H1 (cell line): ENCODE results near the gene WDR3. TPM values are rescaled to one million over a fixed set of nuclear protein-coding genes. Genes with fewer than 3 reads are reported as not detected.

ENCODE experiments used
- ATF3 ChIP-seq: IDR thresholded peaks from 2 replicates; pipeline ENCODE4 v1.6.1; 2011; ENCODE audit warnings: low read depth, mild to moderate bottlenecking, low read length; ENCODE audit not compliant: insufficient read depth
- BCL11A ChIP-seq, 2 experiments: IDR thresholded peaks; one replicate each; pipeline ENCODE4 v1.6.1; 2011; ENCODE audit warnings: low read depth in 2 of 2, low read length in 2 of 2, mild to moderate bottlenecking in 2 of 2
- BRCA1 ChIP-seq: IDR thresholded peaks from 2 replicates; pipeline ENCODE4 v1.6.1; 2012; ENCODE audit warnings: low read depth, low read length, improper control_type of control experiment
- CEBPB ChIP-seq: IDR thresholded peaks from 2 replicates; pipeline ENCODE4 v1.6.1; 2012; ENCODE audit warnings: low read depth, low read length
- CHD1 ChIP-seq: IDR thresholded peaks from 2 replicates; pipeline ENCODE4 v1.6.1; 2012; ENCODE audit warnings: low read depth, low read length, improper control_type of control experiment
- CHD2 ChIP-seq: IDR thresholded peaks from 2 replicates; pipeline ENCODE4 v1.6.1; 2012; ENCODE audit warnings: low read length, improper control_type of control experiment
- CREB1 ChIP-seq: IDR thresholded peaks from 2 replicates; pipeline ENCODE4 v1.6.1; 2012; ENCODE audit warnings: inconsistent platforms
- E2F6 ChIP-seq: IDR thresholded peaks from 2 replicates; pipeline ENCODE4 v1.6.1; 2012; ENCODE audit warnings: inconsistent platforms
- EP300 ChIP-seq, 2 experiments: IDR thresholded peaks; 1 replicate in 1 of 2; 2 replicates in 1 of 2; pipeline ENCODE4 v1.6.1; 2011 to 2012; ENCODE audit warnings: low read depth in 2 of 2, low read length in 2 of 2, mild to moderate bottlenecking in 2 of 2, borderline replicate concordance in 1 of 2, inconsistent platforms in 1 of 2, moderate library complexity in 1 of 2
- KDM1A ChIP-seq: fragments of 200-600, 300-600 bp; sonication (generic); IDR thresholded peaks from 2 replicates; pipeline ENCODE4 v1.7.1; 2016; ENCODE audit warnings: mild to moderate bottlenecking, low read length, borderline replicate concordance
- KDM5A ChIP-seq: fragments of 200-600 bp; IDR thresholded peaks from 2 replicates; pipeline ENCODE4 v1.7.1; 2012; ENCODE audit warnings: mild to moderate bottlenecking, low read length, inconsistent platforms, mixed read lengths
- NRF1 ChIP-seq: IDR thresholded peaks from 2 replicates; pipeline ENCODE4 v1.6.1; 2011; ENCODE audit warnings: mild to moderate bottlenecking, low read depth, low read length, improper control_type of control experiment
- POLR2AphosphoS5 ChIP-seq: IDR thresholded peaks from 2 replicates; pipeline ENCODE4 v1.6.1; 2011; ENCODE audit warnings: low read depth, low read length
- POU5F1 ChIP-seq: IDR thresholded peaks from 2 replicates; pipeline ENCODE4 v1.6.1; 2011; ENCODE audit warnings: low read depth, mild to moderate bottlenecking, low read length, moderate library complexity
- RAD21 ChIP-seq, 2 experiments: IDR thresholded peaks in 1 of 2; conservative IDR thresholded peaks in 1 of 2; 2 replicates each; pipeline ENCODE4 v1.6.1; 2011; ENCODE audit warnings: low read depth in 2 of 2, low read length in 2 of 2, improper control_type of control experiment in 1 of 2, inconsistent platforms in 1 of 2, mild to moderate bottlenecking in 1 of 2, moderate library complexity in 1 of 2
- RBBP5 ChIP-seq: IDR thresholded peaks from 2 replicates; pipeline ENCODE4 v1.7.1; 2012; ENCODE audit warnings: low read depth, mild to moderate bottlenecking, inconsistent platforms, low read length, moderate library complexity, borderline replicate concordance
- RFX5 ChIP-seq: IDR thresholded peaks from 2 replicates; pipeline ENCODE4 v1.6.1; 2011; ENCODE audit warnings: low read depth, low read length, improper control_type of control experiment, borderline replicate concordance
- RNF2 ChIP-seq: fragments of 200-900, 300-1000 bp; sonication (generic); IDR thresholded peaks from 2 replicates; pipeline ENCODE4 v1.7.1; 2016; ENCODE audit warnings: borderline replicate concordance, low read depth, mild to moderate bottlenecking, antibody characterized with exemption, low read length; ENCODE audit not compliant: poor library complexity, severe bottlenecking; ENCODE audit errors: missing control alignments
- SIN3A ChIP-seq, 2 experiments: IDR thresholded peaks in 1 of 2; conservative IDR thresholded peaks in 1 of 2; 2 replicates each; pipeline ENCODE4 v1.6.1; 2011 to 2012; ENCODE audit warnings: low read length in 2 of 2, improper control_type of control experiment in 1 of 2, low read depth in 1 of 2, mild to moderate bottlenecking in 1 of 2
- SIX5 ChIP-seq: IDR thresholded peaks from 2 replicates; pipeline ENCODE4 v1.6.1; 2011; ENCODE audit warnings: mild to moderate bottlenecking, low read depth, low read length
- USF2 ChIP-seq: IDR thresholded peaks from 2 replicates; pipeline ENCODE4 v1.6.1; 2011; ENCODE audit warnings: low read length, improper control_type of control experiment
- polyA plus RNA-seq, 7 experiments: library from polyadenylated mRNA; depleted of rRNA in 3 of 7; stranded (reverse) in 5 of 7; unstranded in 2 of 7; fragments of >200 nt in 5 of 7; fragments of 200-250 nt in 2 of 7; gene quantifications; 1 replicate in 5 of 7; 2 replicates in 1 of 7; 4 replicates in 1 of 7; pipeline versions ENCODE4 v1.2.1 to v1.2.3, GENCODE V29; 2011 to 2013; ENCODE audit warnings: missing spikeins in 2 of 7, mixed read lengths in 2 of 7
- total RNA-seq: library from RNA; stranded (reverse); fragmentation: NEBNext Ultra II Directional; extraction: Animal tissue kit (Norgen Biotek cat#: 25700); gene quantifications from 2 replicates; pipeline ENCODE4 v1.2.1, GENCODE V29; 2021

The WDR3 gene
- total and polyA plus RNA-seq, 2 of the 8 experiments (the other 6 are each of a cell fraction or from before 2014, with no cell fraction given): 18.2 to 67.9 TPM

DNA sequence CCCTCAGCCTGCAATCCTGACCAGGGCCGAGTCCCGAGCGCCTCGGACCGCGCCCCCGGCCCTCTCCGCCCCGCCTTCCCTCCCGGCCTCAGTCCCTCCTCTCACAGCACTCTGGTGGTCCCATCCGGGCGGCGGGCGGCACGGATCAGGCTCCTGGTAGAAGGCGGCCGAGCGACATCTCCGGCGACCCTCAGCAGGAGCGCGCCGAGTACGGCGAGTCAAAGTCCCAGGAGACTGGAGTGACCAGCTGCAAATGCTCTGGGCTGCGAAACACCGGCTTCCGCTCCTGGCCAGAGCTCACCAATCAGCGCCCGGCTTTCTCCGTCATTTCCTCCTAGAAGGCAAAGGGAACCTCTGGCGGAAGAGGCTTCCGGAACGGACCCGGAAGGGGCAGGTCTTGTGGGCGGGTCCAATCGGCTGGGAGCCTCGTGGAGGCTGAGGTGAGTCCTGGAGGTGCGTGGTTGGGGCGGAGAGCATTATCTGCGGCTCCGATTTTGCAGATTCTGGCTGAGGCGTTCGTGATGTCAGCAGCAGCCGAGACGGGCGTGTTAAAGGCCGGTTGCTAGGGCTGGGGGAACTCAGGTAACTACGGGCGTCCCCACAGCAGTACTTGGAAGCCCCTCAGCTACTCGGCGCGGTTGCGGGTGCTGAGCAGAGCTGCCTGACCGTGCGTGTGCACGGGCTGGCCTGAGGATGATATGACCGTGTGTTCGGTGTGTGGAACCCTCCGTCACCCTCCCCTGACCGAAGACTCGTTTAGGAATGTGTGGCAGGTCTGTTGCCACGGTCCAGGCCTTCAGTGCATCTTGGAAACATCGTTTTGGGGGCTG, at the start of gene WDR3, which contains the start of gene GDAP2 (continued):
- TF ChIP-seq CREB1 (peak; percentile 76), BRCA1 (no peak), RAD21 (IDR thresholded peaks at IDR 0.05 in 1 of 2, conservative IDR thresholded peaks at IDR 0.05 in 1 of 2; ENCODE audit: low read depth in 2 of 2, low read length in 2 of 2) (no peak), RBBP5 (peak; percentile 16), RFX5 (no peak), SIX5 (no peak), ATF3 (no peak), EP300 (IDR thresholded peaks at IDR 0.05; ENCODE audit: borderline replicate concordance in 1 of 2, low read depth in 2 of 2, low read length in 2 of 2) (no peak), BCL11A (IDR thresholded peaks at IDR 0.05; ENCODE audit: low read depth in 2 of 2, low read length in 2 of 2) (no peak), USF2 (no peak), E2F6 (no peak), CHD1 (no peak), POU5F1 (no peak), POLR2AphosphoS5 (peak; percentile 27), KDM5A (no peak), CEBPB (no peak), KDM1A (no peak), RNF2 (no peak), SIN3A (conservative IDR thresholded peaks at IDR 0.05 in 1 of 2, IDR thresholded peaks at IDR 0.05 in 1 of 2; ENCODE audit: low read depth in 1 of 2, low read length in 2 of 2) (peak; percentile 45 to 69; a peak in 2 of 4 replicates), CHD2 (no peak), NRF1 (no peak)
